Brain microvascular endothelial cell (primary cell): Measurements from ENCODE around the gene AGR3.

Experiments used
- DNase-seq: peaks from one replicate; pipeline ENCODE4 v3.0.0-alpha.2; 2020
- H3K27ac ChIP-seq: fragments of 250-450 bp; sonication (Bioruptor Pico); 2 replicates; pipeline ENCODE4 v1.5.1; 2020; ENCODE audit warnings: mild to moderate bottlenecking, moderate library complexity
- H3K27me3 ChIP-seq: fragments of 250-450 bp; sonication (Bioruptor Pico); replicated peaks from 2 replicates; pipeline ENCODE4 v1.5.1; 2020; ENCODE audit warnings: mild to moderate bottlenecking
- H3K36me3 ChIP-seq: fragments of 250-450 bp; sonication (Bioruptor Pico); replicated peaks from 2 replicates; pipeline ENCODE4 v1.5.1; 2020; ENCODE audit warnings: mild to moderate bottlenecking
- H3K4me3 ChIP-seq: 2 replicates; pipeline ENCODE4 v1.5.1; 2011; ENCODE audit warnings: low read depth, mild to moderate bottlenecking, control low read depth, low read length, moderate library complexity
- in situ Hi-C: cut with HindIII; loops from 2 replicates; pipeline ENCODE4 v1.10.0; 2017; ENCODE audit warnings: low sequenced_read_pairs, low pct_ligation_motif_present
- TF ChIP-seq, protein P1 (sequence below): IDR thresholded peaks from 2 replicates; pipeline ENCODE4 v1.5.1; 2011; ENCODE audit warnings: low read depth, mild to moderate bottlenecking, moderate library complexity, low read length, control low read depth, inconsistent platforms; ENCODE audit errors: missing control alignments

Gene AGR3

DNA sequence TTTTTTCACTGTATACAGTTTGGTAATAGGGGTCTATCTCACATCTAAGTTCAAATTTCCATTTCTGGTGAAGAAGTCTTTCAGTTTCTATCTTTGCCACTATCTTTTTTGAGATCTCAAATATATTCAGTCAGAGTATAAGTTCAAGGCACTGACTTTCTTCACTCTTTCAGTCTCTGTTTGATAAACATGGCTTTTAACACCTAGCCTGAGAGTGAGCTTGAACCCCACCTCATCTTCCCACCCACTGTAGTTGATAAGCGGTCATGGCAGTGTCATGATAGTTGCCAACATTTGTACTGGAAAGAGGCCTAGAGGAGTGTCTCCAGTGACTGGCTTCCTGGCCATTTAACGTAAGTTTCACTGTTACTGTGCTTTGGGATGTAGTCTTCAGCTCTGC lies 41.2 kb upstream of the AGR3 start:
- Histone ChIP-seq H3K27ac (no peak overlapping the region), H3K36me3 (no peaks in the 10 kb centered on the region), H3K27me3 (no peaks in the 10 kb centered on the region), H3K4me3 (no peak overlapping the region)
- TF ChIP-seq, protein P1, sequence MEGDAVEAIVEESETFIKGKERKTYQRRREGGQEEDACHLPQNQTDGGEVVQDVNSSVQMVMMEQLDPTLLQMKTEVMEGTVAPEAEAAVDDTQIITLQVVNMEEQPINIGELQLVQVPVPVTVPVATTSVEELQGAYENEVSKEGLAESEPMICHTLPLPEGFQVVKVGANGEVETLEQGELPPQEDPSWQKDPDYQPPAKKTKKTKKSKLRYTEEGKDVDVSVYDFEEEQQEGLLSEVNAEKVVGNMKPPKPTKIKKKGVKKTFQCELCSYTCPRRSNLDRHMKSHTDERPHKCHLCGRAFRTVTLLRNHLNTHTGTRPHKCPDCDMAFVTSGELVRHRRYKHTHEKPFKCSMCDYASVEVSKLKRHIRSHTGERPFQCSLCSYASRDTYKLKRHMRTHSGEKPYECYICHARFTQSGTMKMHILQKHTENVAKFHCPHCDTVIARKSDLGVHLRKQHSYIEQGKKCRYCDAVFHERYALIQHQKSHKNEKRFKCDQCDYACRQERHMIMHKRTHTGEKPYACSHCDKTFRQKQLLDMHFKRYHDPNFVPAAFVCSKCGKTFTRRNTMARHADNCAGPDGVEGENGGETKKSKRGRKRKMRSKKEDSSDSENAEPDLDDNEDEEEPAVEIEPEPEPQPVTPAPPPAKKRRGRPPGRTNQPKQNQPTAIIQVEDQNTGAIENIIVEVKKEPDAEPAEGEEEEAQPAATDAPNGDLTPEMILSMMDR: no peak
- in situ Hi-C loops: no loop called here
- no peak for DNase-seq

DNA sequence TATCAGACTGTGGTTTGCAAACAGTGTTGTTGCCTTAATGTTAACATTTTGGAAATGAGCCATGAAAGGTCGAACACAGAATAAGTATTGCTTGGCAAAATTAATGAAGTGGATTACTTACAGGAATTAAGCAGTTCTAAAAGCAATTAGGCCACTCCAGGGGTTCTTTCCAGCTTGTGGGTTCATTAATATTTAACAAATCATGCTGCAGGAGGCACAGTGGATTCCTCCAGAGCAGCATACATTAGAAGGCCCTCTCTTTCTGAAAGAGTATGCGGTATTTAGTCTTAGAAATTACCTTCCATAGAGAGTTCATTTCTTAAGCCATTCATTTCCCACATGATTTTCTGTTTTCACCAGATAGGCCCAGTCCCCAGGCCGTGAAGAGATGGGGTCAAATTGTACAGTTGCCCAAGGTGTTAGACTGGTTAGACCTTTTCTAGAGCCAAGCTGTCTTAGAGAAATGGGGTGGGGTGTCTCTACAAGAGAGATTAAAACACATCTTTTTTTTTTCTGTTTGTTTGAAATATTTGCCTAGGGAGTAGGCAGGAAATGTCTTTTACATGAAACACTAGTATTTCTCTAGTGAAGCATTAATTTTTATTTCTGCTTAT lies 40.0 kb upstream of the AGR3 start:
- TF ChIP-seq, protein P1: no peak
- Histone ChIP-seq H3K27me3 (no peaks in the 10 kb centered on the region), H3K36me3 (no peaks in the 10 kb centered on the region), H3K4me3 (no peak overlapping the region), H3K27ac (no peak overlapping the region)
- in situ Hi-C loops: no loop called here
- DNase-seq: no peak

GRCh38 chr7:16921151-16921550 lies 39.4 kb upstream of the AGR3 start:
- TF ChIP-seq, protein P1: no peak
- Histone ChIP-seq H3K27ac (no peak overlapping the region), H3K4me3 (no peak overlapping the region), H3K27me3 (no peaks in the 10 kb centered on the region), H3K36me3 (no peaks in the 10 kb centered on the region)
- no peak for DNase-seq
- in situ Hi-C loops: no loop called here

- no peaks in the 10 kb centered on the region for H3K27me3 ChIP-seq
- no peak overlapping the region for H3K4me3 ChIP-seq
- H3K27ac ChIP-seq: no peak overlapping the region
- in situ Hi-C loops: no loop called here
- no peaks in the 10 kb centered on the region for H3K36me3 ChIP-seq
- no peak for DNase-seq
- TF ChIP-seq, protein P1: no peak
These were observed 37.7 kb upstream of the AGR3 start for GRCh38 chr7:16919440-16919839.

DNA sequence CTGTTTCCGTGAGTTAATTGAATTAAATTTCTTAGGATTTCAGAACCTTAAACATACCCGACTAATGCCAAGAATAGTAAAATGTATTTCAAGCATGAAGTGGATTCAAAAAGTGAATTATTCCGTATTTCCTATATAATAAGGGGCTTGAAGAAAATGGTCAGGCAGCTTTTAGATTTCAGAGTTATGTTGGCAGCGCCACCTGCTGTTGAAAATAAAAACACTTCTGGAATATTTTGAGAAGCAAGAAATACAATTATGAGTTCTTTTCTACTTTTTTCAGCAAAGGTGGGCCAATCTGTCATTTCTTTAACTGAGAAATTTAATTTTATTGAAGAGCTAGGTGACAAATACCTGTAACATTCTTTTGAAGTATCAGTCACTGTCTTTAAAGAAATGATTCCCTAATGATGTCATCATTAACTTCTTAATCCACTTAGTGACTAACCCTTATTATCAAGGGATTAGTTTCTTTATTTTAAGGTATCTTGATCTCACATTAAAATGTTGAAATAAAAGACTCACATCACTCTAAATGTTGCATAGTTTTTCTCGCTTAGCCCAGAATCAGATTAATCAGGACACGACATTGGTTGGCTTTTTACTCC lies 36.6 kb upstream of the AGR3 start:
- Histone ChIP-seq H3K27me3 (no peaks in the 10 kb centered on the region), H3K27ac (no peak overlapping the region), H3K4me3 (no peak overlapping the region), H3K36me3 (no peaks in the 10 kb centered on the region)
- DNase-seq: no peak
- TF ChIP-seq, protein P1: peak; percentile 61
- in situ Hi-C loops: no loop called here

DNA sequence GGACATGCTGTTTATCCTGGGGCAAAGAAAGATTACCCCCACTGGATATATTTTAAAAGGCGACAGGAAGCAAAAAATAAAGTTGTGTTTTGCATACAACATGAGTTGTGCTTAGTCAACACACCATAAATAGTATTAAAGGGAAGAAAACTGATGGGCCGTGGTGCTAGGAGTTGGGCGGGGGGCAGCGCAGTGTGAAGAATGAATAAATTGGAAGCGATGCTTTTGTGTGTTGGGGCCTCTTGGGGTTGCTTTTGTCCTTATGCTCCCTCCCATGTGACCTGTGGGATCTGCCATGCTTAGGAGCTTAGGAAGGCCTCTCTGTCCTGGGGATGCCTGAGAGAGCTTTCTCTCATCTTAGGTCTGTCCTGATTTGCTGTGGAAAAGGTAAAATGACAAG lies 35.0 kb upstream of the AGR3 start:
- no peak for DNase-seq
- TF ChIP-seq, protein P1: no peak
- Histone ChIP-seq H3K36me3 (no peaks in the 10 kb centered on the region), H3K4me3 (no peak overlapping the region), H3K27me3 (no peaks in the 10 kb centered on the region), H3K27ac (peak overlapping the region; percentile 73)
- in situ Hi-C loops: no loop called here
